K562 (cell line): Measurements from ENCODE around the gene THAP5. TPM values are rescaled to one million over a fixed set of nuclear protein-coding genes. Genes with fewer than 3 reads are reported as not detected.

Source experiments
- ATAC-seq: fragments of 200-7000 bp; cut with Tn5 transposase; 3 replicates; pipeline ENCODE4 v1.9.1; 2020; ENCODE audit warnings: moderate library complexity
- BruUV-seq: library from RNA; stranded (reverse); fragments of 400-500 nt; replicated peaks from 2 replicates; lab custom pipeline; 2021; lab: Mats Ljungman, UMichigan
- CTCF ChIA-PET: fragments of 300-600 bp; formaldehyde crosslinking; extraction: SDS; loops from one replicate; lab custom pipeline; 2021; ENCODE audit warnings: low intra/inter-chr PET ratio; lab: Yijun Ruan, JAX
- POLR2A ChIA-PET: fragments of 300-600, 350-650 bp; sonication (Branson Sonifier 250); formaldehyde crosslinking; extraction: SDS; loops from one replicate; lab custom pipeline; 2021; ENCODE audit warnings: antibody characterized with exemption, inconsistent platforms; lab: Yijun Ruan, JAX
- DNase-seq, 4 experiments: peaks; one replicate each; pipeline versions ENCODE4 v3.0.0 to v3.0.0-alpha.2; 2011 to 2018; ENCODE audit warnings: low spot score in 3 of 4, mixed read lengths in 3 of 4; ENCODE audit errors: extremely low read depth in 1 of 4
- FAIRE-seq: peaks from 2 replicates; lab custom pipeline; 2011; peaks lifted over from hg19 to GRCh38; lab: Jason Lieb, UNC
- H2AFZ ChIP-seq: 2 replicates; pipeline ENCODE4 v1.6.0; 2011; ENCODE audit warnings: low read depth, low read length, control low read depth, inconsistent platforms
- H3K27ac ChIP-seq: fragments of 200-600 bp; 3 replicates; pipeline ENCODE4 v1.8.0; 2011; ENCODE audit warnings: low read depth, mild to moderate bottlenecking, control low read depth, inconsistent platforms, low read length, moderate library complexity, mixed read lengths; ENCODE audit errors: extremely low read depth
- H3K27me3 ChIP-seq, 2 experiments: fragments of 300-600 bp in 1 of 2; 2 replicates in 1 of 2; 3 replicates in 1 of 2; pipeline versions ENCODE4 v1.6.0 to v1.8.0; 2011; ENCODE audit warnings: inconsistent platforms in 2 of 2, low read length in 2 of 2, mild to moderate bottlenecking in 1 of 2, mixed read lengths in 1 of 2, moderate library complexity in 1 of 2; ENCODE audit not compliant: control insufficient read depth in 2 of 2, insufficient read depth in 2 of 2
- H3K36me3 ChIP-seq: fragments of 300-600 bp; 3 replicates; pipeline ENCODE4 v1.8.0; 2011; ENCODE audit warnings: mild to moderate bottlenecking, low read length, inconsistent platforms; ENCODE audit not compliant: control insufficient read depth, insufficient read depth
- H3K4me1 ChIP-seq, 2 experiments: fragments of 200-600 bp in 1 of 2; replicated peaks in 1 of 2; 2 replicates in 1 of 2; 3 replicates in 1 of 2; pipeline versions ENCODE4 v1.5.1 to v1.8.0; 2011; ENCODE audit warnings: inconsistent platforms in 2 of 2, low read length in 2 of 2, mild to moderate bottlenecking in 1 of 2, mixed read lengths in 1 of 2, moderate library complexity in 1 of 2; ENCODE audit not compliant: control insufficient read depth in 2 of 2, insufficient read depth in 2 of 2
- H3K4me2 ChIP-seq: 2 replicates; pipeline ENCODE4 v1.6.1; 2011; ENCODE audit warnings: low read length, control low read depth, inconsistent platforms, mixed read lengths; ENCODE audit not compliant: insufficient read depth
- H3K4me3 ChIP-seq: fragments of 200-600 bp; sonication (generic), shearing (Covaris generic); 2 replicates; pipeline ENCODE4 v1.5.1; 2016; ENCODE audit warnings: control low read depth, inconsistent platforms
- H3K79me2 ChIP-seq: fragments of 200-600 bp; 3 replicates; pipeline ENCODE4 v1.8.0; 2011; ENCODE audit warnings: low read length, inconsistent platforms; ENCODE audit not compliant: control insufficient read depth, insufficient read depth
- H3K9ac ChIP-seq, 2 experiments: 2 replicates each; pipeline versions ENCODE4 v1.6.0 to v1.6.1; 2011; ENCODE audit warnings: low read depth in 2 of 2, low read length in 2 of 2, control low read depth in 1 of 2, inconsistent platforms in 1 of 2, mild to moderate bottlenecking in 1 of 2, mixed read lengths in 1 of 2; ENCODE audit not compliant: insufficient read depth in 1 of 2
- H3K9me1 ChIP-seq: one replicate; pipeline ENCODE4 v1.6.0; 2011; ENCODE audit warnings: inconsistent platforms, mild to moderate bottlenecking, low read length, moderate library complexity; ENCODE audit not compliant: control insufficient read depth, insufficient read depth
- H3K9me3 ChIP-seq: replicated peaks from 2 replicates; pipeline ENCODE4 v1.5.1; 2011; ENCODE audit warnings: low read depth, low read length, inconsistent platforms; ENCODE audit not compliant: control insufficient read depth, insufficient read depth
- H4K20me1 ChIP-seq: replicated peaks from 2 replicates; pipeline ENCODE4 v1.6.1; 2011; ENCODE audit warnings: low read length, inconsistent platforms, mixed read lengths; ENCODE audit not compliant: control insufficient read depth, insufficient read depth
- AFF1 ChIP-seq, 2 experiments: fragments of 450-650 bp; IDR thresholded peaks; 2 replicates each; pipeline ENCODE4 v1.6.1; 2018; ENCODE audit warnings: mild to moderate bottlenecking in 2 of 2, low read depth in 1 of 2; ENCODE audit not compliant: partially characterized antibody in 2 of 2
- BACH1 ChIP-seq: fragments of 200-800 bp; sonication (Bioruptor generic); IDR thresholded peaks from 2 replicates; pipeline ENCODE4 v1.6.1; 2016; ENCODE audit warnings: missing genetic modification characterization, missing compliant biosample characterization
- BRD4 ChIP-seq: fragments of 200-600 bp; sonication (generic); IDR thresholded peaks from 2 replicates; pipeline ENCODE4 v1.6.1; 2017; ENCODE audit warnings: inconsistent platforms
- MED1 ChIP-seq: sonication (generic); formaldehyde crosslinking; IDR thresholded peaks from 2 replicates; pipeline ENCODE4 v1.8.1; 2023; ENCODE audit warnings: missing genetic modification reagents, borderline replicate concordance
- MTA3 ChIP-seq: fragments of 450-650 bp; formaldehyde crosslinking; IDR thresholded peaks from 2 replicates; pipeline ENCODE4 v1.6.1; 2017; ENCODE audit warnings: mild to moderate bottlenecking, borderline replicate concordance
- MYNN ChIP-seq, 2 experiments: sonication (generic); formaldehyde crosslinking in 1 of 2; IDR thresholded peaks; 2 replicates each; pipeline versions ENCODE4 v1.5.0 to v1.6.1; 2016 to 2020; ENCODE audit warnings: antibody characterized with exemption in 1 of 2, missing genetic modification reagents in 1 of 2
- NCOA2 ChIP-seq, 2 experiments: fragments of 450-650 bp; IDR thresholded peaks; 2 replicates each; pipeline ENCODE4 v1.6.1; 2018; ENCODE audit warnings: mild to moderate bottlenecking in 2 of 2, moderate library complexity in 1 of 2; ENCODE audit not compliant: partially characterized antibody in 2 of 2
- NR1H2 ChIP-seq: sonication (generic); formaldehyde crosslinking; IDR thresholded peaks from 2 replicates; pipeline ENCODE4 v1.4.0; 2020; ENCODE audit warnings: mild to moderate bottlenecking, missing genetic modification reagents
- SMAD3 ChIP-seq: fragments of 450-650 bp; formaldehyde crosslinking; conservative IDR thresholded peaks from 2 replicates; pipeline ENCODE4 v1.4.0; 2020; ENCODE audit warnings: mild to moderate bottlenecking
- TAF15 ChIP-seq: fragments of 200-400 bp; formaldehyde crosslinking; IDR thresholded peaks from 2 replicates; pipeline ENCODE4 v1.6.1; 2017; ENCODE audit warnings: mild to moderate bottlenecking, low read depth, low read length, moderate library complexity
- THAP12 ChIP-seq: fragments of 250-450 bp; sonication (Bioruptor Pico); IDR thresholded peaks from 2 replicates; pipeline ENCODE4 v1.9.0; 2021; ENCODE audit warnings: mild to moderate bottlenecking, inconsistent platforms
- XRCC4 ChIP-seq: IDR thresholded peaks from one replicate; pipeline ENCODE4 v1.6.1; 2011; ENCODE audit not compliant: insufficient read depth, insufficient read length; ENCODE audit errors: extremely low read depth
- ZBTB33 ChIP-seq: sonication (generic); formaldehyde crosslinking; IDR thresholded peaks from 2 replicates; pipeline ENCODE4 v1.8.1; 2023; ENCODE audit warnings: mild to moderate bottlenecking, missing genetic modification reagents
- WGBS: fragments of 100-300 bp; shearing (Covaris generic); methylation state at CpG from one replicate; pipeline ENCODE4 v1.1.6; 2016; ENCODE audit warnings: low coverage, mixed read lengths; ENCODE audit not compliant: insufficient coverage; ENCODE audit errors: missing lambda C conversion rate; 5-methylcytosine and 5-hydroxymethylcytosine counted together
- in situ Hi-C: fragments of 300-500 bp; cut with MboI; formaldehyde crosslinking; loops from 4 replicates; pipeline ENCODE4 v1.15.0; 2018; ENCODE audit warnings: inconsistent platforms, mixed read lengths
- intact Hi-C: fragments of 100-400 bp; cut with micrococcal nuclease; formaldehyde crosslinking; loops from 2 replicates; pipeline ENCODE4 v1.14.2; 2022
- polyA plus RNA-seq, 8 experiments: library from polyadenylated mRNA; depleted of rRNA in 4 of 8; stranded (reverse) in 5 of 8; unstranded in 3 of 8; fragments of >200 nt; fragmentation: Nextera tagmentation in 2 of 8; fragmentation: Illumina TruSeq in 1 of 8; extraction: Ambion mirVana in 2 of 8; extraction: Trizol in 1 of 8; gene quantifications; 2 replicates each; pipeline versions ENCODE4 v1.2.1 to v1.2.3, GENCODE V29; 2011 to 2014; ENCODE audit warnings: inconsistent platforms in 1 of 8, missing spikeins in 1 of 8
- total RNA-seq, 7 experiments: library from RNA; depleted of rRNA in 6 of 7; stranded (reverse); fragments of >200 nt in 6 of 7; fragmentation: Illumina TruSeq in 2 of 7; extraction: Trizol in 2 of 7; gene quantifications; 2 replicates each; pipeline versions ENCODE4 v1.2.1 to v1.2.3, GENCODE V29; 2011 to 2021; ENCODE audit warnings: low replicate concordance in 1 of 7

The THAP5 gene
- total and polyA plus RNA-seq, 9 of the 15 experiments (the other 6 are each of a cell fraction or from before 2014, with no cell fraction given), result 16.5 to 58.1 (median 28.2) TPM

- no peak overlapping the region for H3K4me2 ChIP-seq
- intact Hi-C loops (no loop called here), in situ Hi-C loops (no loop called here)
- peaks cover 17% of the 10 kb centered on the region; the same call in 2 of the 3 replicates for H3K36me3 ChIP-seq
- no peak overlapping the region for H3K9ac ChIP-seq
- 64% methylated on average over 3 of the region's 3 CpGs for WGBS
- ChIA-PET CTCF (no interaction called here), POLR2A (interaction anchor here (0.8 to 2.2 kb wide), 3 partner anchors 9 to 55 kb away, joined by 3 to 6 read pairs (median 5); partner anchors contain the start of genes DNAJB9, PNPLA8 and THAP5)
- DNase-seq (no peak), ATAC-seq (no peak), FAIRE-seq (no peak)
- H3K4me3 ChIP-seq, result no peak overlapping the region
- H3K27ac ChIP-seq, result no peak overlapping the region
- H3K9me1 ChIP-seq, result no peaks in the 10 kb centered on the region
- H2AFZ ChIP-seq, result no peak overlapping the region
- no peaks in the 10 kb centered on the region for H3K79me2 ChIP-seq
- no peaks in the 10 kb centered on the region for H3K9me3 ChIP-seq
- H4K20me1 ChIP-seq, result no peaks in the 10 kb centered on the region
- no TSS peak for BruUV-seq
- H3K27me3 ChIP-seq, result no peaks in the 10 kb centered on the region
- no peaks in the 10 kb centered on the region; a peak in 1 of 5 replicates for H3K4me1 ChIP-seq
- TF ChIP-seq NCOA2 (IDR thresholded peaks at IDR 0.05; ENCODE audit: partially characterized antibody in 2 of 2) (no peak), AFF1 (IDR thresholded peaks at IDR 0.05; ENCODE audit: low read depth in 1 of 2, partially characterized antibody in 2 of 2) (no peak), TAF15 (no peak), XRCC4 (no peak), NR1H2 (CRISPR knock-in tag) (no peak), ZBTB33 (CRISPR knock-in tag) (no peak), MYNN (IDR thresholded peaks at IDR 0.05) (no peak), MYNN (CRISPR knock-in tag; IDR thresholded peaks at IDR 0.05) (no peak), BACH1 (tag) (no peak), MED1 (CRISPR knock-in tag) (no peak), MTA3 (no peak), THAP12 (CRISPR knock-in tag) (no peak), BRD4 (no peak), SMAD3 (no peak)
Observed at GRCh38 chr7:108515013-108515412, 54.5 kb downstream of the THAP5 start.
